ENCODE results near the gene RAB12. TPM values are rescaled to one million over a fixed set of nuclear protein-coding genes. Genes with fewer than 3 reads are reported as not detected.
"Not testable (repeated sequence)": the region's sequence is repeated elsewhere in the genome, so short reads cannot be mapped to it uniquely, and the experiment has no call there.

RAB12 gene
- total RNA-seq, 2 experiments from 2014 or later = 20.6 to 34.0 TPM

GRCh38 chr18:8571399-8571798 lies 37.8 kb upstream of the RAB12 start:
- Histone ChIP-seq H3K4me3 (ENCODE audit: low read depth, low read length, poor library complexity, severe bottlenecking) (no peak overlapping the region), H2AFZ (ENCODE audit: low read length) (no peak overlapping the region), H3K27ac (ENCODE audit: low read depth, low read length, poor library complexity, severe bottlenecking) (no peak overlapping the region), H3K4me1 (ENCODE audit: insufficient read depth, low read length, poor library complexity, severe bottlenecking) (no peaks in the 10 kb centered on the region), H3K4me2 (ENCODE audit: low read length) (no peak overlapping the region), H3K79me2 (ENCODE audit: insufficient read depth, low read depth, low read length) (no peaks in the 10 kb centered on the region), H4K20me1 (ENCODE audit: insufficient read depth, low read length) (no peaks in the 10 kb centered on the region), H3K9me2 (ENCODE audit: insufficient read depth, low read length) (no peaks in the 10 kb centered on the region), H3K36me3 (ENCODE audit: insufficient read depth, low read length) (no peaks in the 10 kb centered on the region), H3K9me3 (ENCODE audit: low read length) (no peaks in the 10 kb centered on the region)
- POLR2A ChIA-PET = no interaction called here
- BruUV-seq (replicated peaks) = no TSS peak
- intact Hi-C loops (cut with micrococcal nuclease; ENCODE audit: unreplicated experiment) = no loop called here
- no peak for DNase-seq (ENCODE audit: low spot score)
- TF ChIP-seq CTCF (conservative IDR thresholded peaks at IDR 0.05; ENCODE audit: low read length) (no peak), EZH2phosphoT487 (IDR thresholded peaks at IDR 0.05; ENCODE audit: borderline replicate concordance, low read depth, low read length) (no peak)
- CTCF ChIA-PET (ENCODE audit: unreplicated experiment) = no interaction called here

- POLR2A ChIA-PET; intact Hi-C loops (cut with micrococcal nuclease; ENCODE audit: unreplicated experiment): not testable (repeated sequence)
Measured at GRCh38 chr18:8573766-8574165, 35.5 kb upstream of the RAB12 start.

GRCh38 chr18:8584798-8585197 lies 24.4 kb upstream of the RAB12 start:
- no peaks in the 10 kb centered on the region for H3K79me2 ChIP-seq (ENCODE audit: insufficient read depth, low read depth, low read length)
- H3K4me3 ChIP-seq (ENCODE audit: low read depth, low read length, poor library complexity, severe bottlenecking) = no peak overlapping the region
- no peak overlapping the region for H3K27ac ChIP-seq (ENCODE audit: low read depth, low read length, poor library complexity, severe bottlenecking)
- no TSS peak for BruUV-seq (replicated peaks)
- POLR2A ChIA-PET = no interaction called here
- H3K9me2 ChIP-seq (ENCODE audit: insufficient read depth, low read length) = no peaks in the 10 kb centered on the region
- no peak overlapping the region for H2AFZ ChIP-seq (ENCODE audit: low read length)
- no peaks in the 10 kb centered on the region for H3K36me3 ChIP-seq (ENCODE audit: insufficient read depth, low read length)
- TF ChIP-seq EZH2phosphoT487 (IDR thresholded peaks at IDR 0.05; ENCODE audit: borderline replicate concordance, low read depth, low read length) = no peak
- no peak for TF ChIP-seq CTCF (conservative IDR thresholded peaks at IDR 0.05; ENCODE audit: low read length)
- CTCF ChIA-PET (ENCODE audit: unreplicated experiment) = no interaction called here
- H3K9me3 ChIP-seq (ENCODE audit: low read length) = peaks cover under 1% of the 10 kb centered on the region; the same call in 1 of the 2 replicates
- no peak overlapping the region for H3K4me2 ChIP-seq (ENCODE audit: low read length)
- DNase-seq (ENCODE audit: low spot score) = no peak
- H4K20me1 ChIP-seq (ENCODE audit: insufficient read depth, low read length) = no peaks in the 10 kb centered on the region
- H3K4me1 ChIP-seq (ENCODE audit: insufficient read depth, low read length, poor library complexity, severe bottlenecking) = peaks cover 4% of the 10 kb centered on the region
- intact Hi-C loops (cut with micrococcal nuclease; ENCODE audit: unreplicated experiment) = loop anchor here (10.0 kb wide), 1 partner anchor 110 kb away; no protein-coding TSS in a partner anchor

More at GRCh38 chr18:8573766-8574165, 35.5 kb upstream of the RAB12 start:
- H3K79me2 ChIP-seq (ENCODE audit: insufficient read depth, low read depth, low read length); H3K9me2 ChIP-seq (ENCODE audit: insufficient read depth, low read length); DNase-seq (ENCODE audit: low spot score); H3K9me3 ChIP-seq (ENCODE audit: low read length); H3K4me1 ChIP-seq (ENCODE audit: insufficient read depth, low read length, poor library complexity, severe bottlenecking); H4K20me1 ChIP-seq (ENCODE audit: insufficient read depth, low read length); H3K27ac ChIP-seq (ENCODE audit: low read depth, low read length, poor library complexity, severe bottlenecking); BruUV-seq (replicated peaks); H3K36me3 ChIP-seq (ENCODE audit: insufficient read depth, low read length); H3K4me3 ChIP-seq (ENCODE audit: low read depth, low read length, poor library complexity, severe bottlenecking); H3K4me2 ChIP-seq (ENCODE audit: low read length); H2AFZ ChIP-seq (ENCODE audit: low read length); CTCF ChIA-PET (ENCODE audit: unreplicated experiment): not testable (repeated sequence)
